BE2C (cell line): ENCODE data around the gene LAD1.

Experiments
- DNase-seq: peaks from one replicate; pipeline ENCODE4 v3.0.0-alpha.2; 2020
- H3K27me3 ChIP-seq: fragments of 250-450 bp; sonication (Bioruptor Pico); 2 replicates; pipeline ENCODE4 v1.5.1; 2020; ENCODE audit warnings: mild to moderate bottlenecking
- H3K36me3 ChIP-seq: fragments of 250-450 bp; sonication (Bioruptor Pico); 2 replicates; pipeline ENCODE4 v1.5.1; 2020; ENCODE audit warnings: mild to moderate bottlenecking
- H3K4me1 ChIP-seq: fragments of 250-450 bp; sonication (Bioruptor Pico); 2 replicates; pipeline ENCODE4 v1.5.1; 2020
- H3K4me3 ChIP-seq: 2 replicates; pipeline ENCODE4 v1.5.1; 2011; ENCODE audit warnings: low read depth, low read length
- H3K9me3 ChIP-seq: fragments of 250-450 bp; sonication (Bioruptor Pico); 2 replicates; pipeline ENCODE4 v1.5.1; 2020
- CTCF ChIP-seq: IDR thresholded peaks from 2 replicates; pipeline ENCODE4 v1.5.1; 2012; ENCODE audit warnings: mild to moderate bottlenecking, low read depth, low read length

Gene LAD1

GRCh38 chr1:201391651-201392511, 7.2 kb downstream of the LAD1 start:
- no peaks in the 10 kb centered on the region for H3K9me3 ChIP-seq
- H3K27me3 ChIP-seq, result no peaks in the 10 kb centered on the region
- no peak overlapping the region for H3K4me3 ChIP-seq
- H3K36me3 ChIP-seq, result no peaks in the 10 kb centered on the region
- no peak for TF ChIP-seq CTCF
- no peaks in the 10 kb centered on the region for H3K4me1 ChIP-seq
- no peak for DNase-seq

- DNase-seq, result no peak
- Histone ChIP-seq H3K9me3 (no peaks in the 10 kb centered on the region), H3K36me3 (no peaks in the 10 kb centered on the region), H3K27me3 (no peaks in the 10 kb centered on the region), H3K4me1 (no peaks in the 10 kb centered on the region), H3K4me3 (no peak overlapping the region)
- TF ChIP-seq CTCF, result no peak
Measured at GRCh38 chr1:201391225-201391624, 7.9 kb downstream of the LAD1 start.

- H3K27me3 ChIP-seq, result no peaks in the 10 kb centered on the region
- no peaks in the 10 kb centered on the region for H3K9me3 ChIP-seq
- H3K4me1 ChIP-seq, result no peaks in the 10 kb centered on the region
- H3K4me3 ChIP-seq, result no peak overlapping the region
- no peaks in the 10 kb centered on the region for H3K36me3 ChIP-seq
- no peak for TF ChIP-seq CTCF
- DNase-seq, result no peak
Measured at GRCh38 chr1:201389051-201389450, 10.1 kb downstream of the LAD1 start.

- no peak for DNase-seq
- Histone ChIP-seq H3K4me3 (no peak overlapping the region), H3K27me3 (no peaks in the 10 kb centered on the region), H3K4me1 (no peaks in the 10 kb centered on the region; the same call in 1 of the 2 replicates), H3K9me3 (no peaks in the 10 kb centered on the region), H3K36me3 (no peaks in the 10 kb centered on the region)
- no peak for TF ChIP-seq CTCF
Measured at GRCh38 chr1:201386208-201386607, 12.9 kb downstream of the LAD1 start.

GRCh38 chr1:201385299-201385891, 13.7 kb downstream of the LAD1 start:
- H3K4me3 ChIP-seq, result no peak overlapping the region
- H3K9me3 ChIP-seq, result no peaks in the 10 kb centered on the region
- DNase-seq, result peak; percentile 74
- no peaks in the 10 kb centered on the region for H3K36me3 ChIP-seq
- no peaks in the 10 kb centered on the region; the same call in 1 of the 2 replicates for H3K4me1 ChIP-seq
- TF ChIP-seq CTCF, result peak; percentile 90
- no peaks in the 10 kb centered on the region for H3K27me3 ChIP-seq

GRCh38 chr1:201384406-201384782, 14.7 kb downstream of the LAD1 start:
- Histone ChIP-seq H3K4me3 (no peak overlapping the region), H3K27me3 (no peaks in the 10 kb centered on the region), H3K4me1 (no peaks in the 10 kb centered on the region; the same call in 1 of the 2 replicates), H3K36me3 (no peaks in the 10 kb centered on the region), H3K9me3 (no peaks in the 10 kb centered on the region)
- no peak for TF ChIP-seq CTCF
- DNase-seq, result no peak
